MM.1S (cell line): ENCODE data around the gene EZH2.

Source experiments
- EZH2 ChIP-seq: fragments of 300-600 bp; sonication (generic); optimal IDR thresholded peaks from 2 replicates; pipeline ENCODE3; 2017; ENCODE audit warnings: low read depth, mild to moderate bottlenecking, antibody characterized with exemption, low read length, mixed read lengths
- EZH2phosphoT487 ChIP-seq: fragments of 300-600 bp; sonication (generic); IDR thresholded peaks from 2 replicates; pipeline ENCODE4 v1.6.1; 2018; ENCODE audit warnings: antibody characterized with exemption, low read length
- TF ChIP-seq, protein P1 (sequence below): fragments of 300-600 bp; sonication (generic); IDR thresholded peaks from 2 replicates; pipeline ENCODE4 v1.5.1; 2016; ENCODE audit warnings: antibody characterized with exemption, low read length, mixed read lengths

DNA sequence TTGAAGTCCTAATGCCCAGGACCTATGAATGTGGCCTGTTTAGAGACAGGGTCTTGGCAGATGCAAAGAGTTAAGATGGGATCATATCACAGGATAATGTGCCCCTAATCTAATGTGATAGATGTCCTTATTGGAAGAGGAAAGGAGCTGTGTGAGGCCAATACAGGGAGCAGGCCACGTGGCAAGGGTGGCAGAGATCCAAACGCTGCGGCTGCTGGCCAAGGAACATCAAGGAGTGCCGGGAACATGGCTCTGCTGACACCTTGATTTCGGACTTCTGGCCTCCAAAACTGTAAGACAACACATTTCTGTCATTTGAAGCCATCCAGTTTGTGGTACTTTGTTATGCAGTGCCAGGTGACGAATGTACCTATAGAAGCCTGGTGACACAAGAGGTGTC, 37.7 kb upstream of the EZH2 start:
- TF ChIP-seq, protein P1, sequence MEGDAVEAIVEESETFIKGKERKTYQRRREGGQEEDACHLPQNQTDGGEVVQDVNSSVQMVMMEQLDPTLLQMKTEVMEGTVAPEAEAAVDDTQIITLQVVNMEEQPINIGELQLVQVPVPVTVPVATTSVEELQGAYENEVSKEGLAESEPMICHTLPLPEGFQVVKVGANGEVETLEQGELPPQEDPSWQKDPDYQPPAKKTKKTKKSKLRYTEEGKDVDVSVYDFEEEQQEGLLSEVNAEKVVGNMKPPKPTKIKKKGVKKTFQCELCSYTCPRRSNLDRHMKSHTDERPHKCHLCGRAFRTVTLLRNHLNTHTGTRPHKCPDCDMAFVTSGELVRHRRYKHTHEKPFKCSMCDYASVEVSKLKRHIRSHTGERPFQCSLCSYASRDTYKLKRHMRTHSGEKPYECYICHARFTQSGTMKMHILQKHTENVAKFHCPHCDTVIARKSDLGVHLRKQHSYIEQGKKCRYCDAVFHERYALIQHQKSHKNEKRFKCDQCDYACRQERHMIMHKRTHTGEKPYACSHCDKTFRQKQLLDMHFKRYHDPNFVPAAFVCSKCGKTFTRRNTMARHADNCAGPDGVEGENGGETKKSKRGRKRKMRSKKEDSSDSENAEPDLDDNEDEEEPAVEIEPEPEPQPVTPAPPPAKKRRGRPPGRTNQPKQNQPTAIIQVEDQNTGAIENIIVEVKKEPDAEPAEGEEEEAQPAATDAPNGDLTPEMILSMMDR, result no peak
- TF ChIP-seq EZH2 (no peak), EZH2phosphoT487 (no peak)
